HepG2 (cell line): ENCODE data around the gene DNAH9. TPM values are rescaled to one million over a fixed set of nuclear protein-coding genes. Genes with fewer than 3 reads are reported as not detected.
A peak's percentile ranks its signal among the peaks of the same experiment; 100 is the strongest.

Source experiments
- ATF7 ChIP-seq, 2 experiments: fragments of 450-650 bp in 1 of 2; sonication (generic) in 1 of 2; formaldehyde crosslinking in 1 of 2; IDR thresholded peaks; 2 replicates each; pipeline versions ENCODE4 v1.4.0 to v1.6.1; 2016 to 2020; ENCODE audit warnings: antibody characterized with exemption in 1 of 2, mild to moderate bottlenecking in 1 of 2, missing genetic modification reagents in 1 of 2
- DPF2 ChIP-seq: sonication (generic); formaldehyde crosslinking; IDR thresholded peaks from 2 replicates; pipeline ENCODE4 v1.4.0; 2020; ENCODE audit warnings: mild to moderate bottlenecking, low read depth, missing genetic modification reagents, borderline replicate concordance
- FOXC1 ChIP-seq: sonication (generic); formaldehyde crosslinking; IDR thresholded peaks from 2 replicates; pipeline ENCODE4 v1.8.0; 2022; ENCODE audit warnings: mild to moderate bottlenecking, missing genetic modification reagents, borderline replicate concordance
- HNRNPUL1 ChIP-seq: fragments of 200-400 bp; formaldehyde crosslinking; IDR thresholded peaks from 2 replicates; pipeline ENCODE4 v1.6.1; 2017; ENCODE audit warnings: low read depth, mild to moderate bottlenecking, low read length, moderate library complexity
- HOXD1 ChIP-seq: sonication (generic); formaldehyde crosslinking; IDR thresholded peaks from 2 replicates; pipeline ENCODE4 v1.5.0; 2020; ENCODE audit warnings: missing genetic modification reagents
- SMARCC2 ChIP-seq: fragments of 450-650 bp; IDR thresholded peaks from 2 replicates; pipeline ENCODE4 v1.6.1; 2017; ENCODE audit warnings: antibody characterized with exemption, mild to moderate bottlenecking
- ZNF33A ChIP-seq: sonication (generic); formaldehyde crosslinking; IDR thresholded peaks from 2 replicates; pipeline ENCODE4 v1.5.1; 2020; ENCODE audit warnings: missing genetic modification reagents, mild to moderate bottlenecking, moderate library complexity, borderline replicate concordance
- ZNF501 ChIP-seq: sonication (generic); formaldehyde crosslinking; IDR thresholded peaks from 2 replicates; pipeline ENCODE4 v1.5.1; 2020; ENCODE audit warnings: mild to moderate bottlenecking, moderate library complexity, missing genetic modification reagents
- ZNF703 ChIP-seq: sonication (generic); formaldehyde crosslinking; IDR thresholded peaks from 2 replicates; pipeline ENCODE4 v1.5.1; 2020; ENCODE audit warnings: missing genetic modification reagents, mild to moderate bottlenecking, moderate library complexity, borderline replicate concordance
- ZSCAN29 ChIP-seq: sonication (generic); formaldehyde crosslinking; conservative IDR thresholded peaks from 2 replicates; pipeline ENCODE4 v1.4.0; 2020; ENCODE audit warnings: mild to moderate bottlenecking, missing genetic modification reagents
- polyA plus RNA-seq, 8 experiments: library from polyadenylated mRNA; depleted of rRNA in 3 of 8; stranded (reverse) in 7 of 8; unstranded in 1 of 8; fragments of >200 nt; fragmentation: Illumina TruSeq in 4 of 8; extraction: Trizol in 4 of 8; gene quantifications; 2 replicates each; pipeline versions ENCODE4 v1.2.1 to v1.2.3, GENCODE V29; 2011 to 2016; ENCODE audit warnings: low read depth in 4 of 8, missing spikeins in 1 of 8, mixed read lengths in 1 of 8; ENCODE audit not compliant: insufficient read depth in 1 of 8
- total RNA-seq, 5 experiments: library from RNA; depleted of rRNA; stranded (reverse); fragments of >200 nt; fragmentation: Illumina TruSeq; extraction: Trizol; gene quantifications; 2 replicates each; pipeline ENCODE4 v1.2.3, GENCODE V29; 2016; ENCODE audit warnings: low read depth in 1 of 5
- TF ChIP-seq, protein P1 (sequence below): sonication (generic); formaldehyde crosslinking; IDR thresholded peaks from 2 replicates; pipeline ENCODE4 v1.5.1; 2020; ENCODE audit warnings: mild to moderate bottlenecking, missing genetic modification reagents, borderline replicate concordance
- TF ChIP-seq, protein P2 (sequence below): sonication (generic); formaldehyde crosslinking; IDR thresholded peaks from 2 replicates; pipeline ENCODE4 v1.5.1; 2020; ENCODE audit warnings: mild to moderate bottlenecking, missing genetic modification reagents, moderate library complexity
- TF ChIP-seq, protein P3 (sequence below): sonication (generic); formaldehyde crosslinking; IDR thresholded peaks from 2 replicates; pipeline ENCODE4 v1.4.0; 2020; ENCODE audit warnings: missing genetic modification reagents
- TF ChIP-seq, protein P4 (sequence below): sonication (generic); formaldehyde crosslinking; IDR thresholded peaks from 2 replicates; pipeline ENCODE4 v1.5.1; 2020; ENCODE audit warnings: missing genetic modification reagents, mild to moderate bottlenecking, borderline replicate concordance
- TF ChIP-seq, protein P5 (sequence below): sonication (generic); formaldehyde crosslinking; IDR thresholded peaks from 2 replicates; pipeline ENCODE4 v1.4.0; 2020; ENCODE audit warnings: mild to moderate bottlenecking, missing genetic modification reagents

DNAH9 gene
- total and polyA plus RNA-seq, 2 of the 13 experiments (the other 11 are each of a cell fraction or from before 2014, with no cell fraction given) = not detected

DNA sequence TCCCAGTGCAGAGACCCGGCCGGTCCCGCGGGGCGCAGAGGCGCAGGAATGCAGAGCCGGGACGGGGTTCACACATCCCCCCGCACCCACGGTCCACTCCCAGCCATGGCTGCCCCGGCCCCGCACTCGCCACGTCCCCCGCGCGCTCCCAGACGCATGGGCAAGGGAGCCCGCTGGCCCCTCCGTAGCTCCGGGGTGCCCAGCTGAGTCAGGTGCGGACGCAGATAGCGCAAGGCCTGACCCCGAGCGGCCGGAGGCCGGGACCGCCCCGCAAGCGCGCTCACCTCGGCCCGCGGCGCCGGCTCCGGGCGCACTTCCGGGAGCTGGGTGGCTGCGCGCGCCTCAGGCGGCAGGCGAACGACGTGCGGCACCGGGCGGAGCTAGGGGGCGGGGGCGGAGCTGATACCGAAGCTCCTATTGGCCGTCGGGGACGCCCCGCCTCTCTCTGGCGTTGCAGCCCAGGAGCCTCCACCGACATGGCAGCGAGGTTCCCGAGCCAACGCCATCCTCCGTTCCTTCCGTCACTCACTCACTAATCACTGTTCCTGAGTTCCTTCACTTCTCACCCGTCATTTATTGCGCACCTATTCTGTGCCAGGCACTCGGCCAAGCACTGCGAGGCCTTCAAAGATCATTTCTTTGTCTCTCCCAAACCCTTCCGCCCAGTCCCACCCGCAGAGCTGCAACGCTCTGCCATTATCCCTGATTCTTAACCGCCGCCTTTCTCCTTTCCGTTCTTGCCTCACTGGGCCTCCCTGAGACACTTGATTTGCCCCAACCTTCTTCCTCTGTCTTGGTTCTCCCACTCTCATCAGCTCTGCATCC is 399.1 kb downstream of the DNAH9 start, which contains the start of gene ZNF18 (continued):
- TF ChIP-seq, protein P1, sequence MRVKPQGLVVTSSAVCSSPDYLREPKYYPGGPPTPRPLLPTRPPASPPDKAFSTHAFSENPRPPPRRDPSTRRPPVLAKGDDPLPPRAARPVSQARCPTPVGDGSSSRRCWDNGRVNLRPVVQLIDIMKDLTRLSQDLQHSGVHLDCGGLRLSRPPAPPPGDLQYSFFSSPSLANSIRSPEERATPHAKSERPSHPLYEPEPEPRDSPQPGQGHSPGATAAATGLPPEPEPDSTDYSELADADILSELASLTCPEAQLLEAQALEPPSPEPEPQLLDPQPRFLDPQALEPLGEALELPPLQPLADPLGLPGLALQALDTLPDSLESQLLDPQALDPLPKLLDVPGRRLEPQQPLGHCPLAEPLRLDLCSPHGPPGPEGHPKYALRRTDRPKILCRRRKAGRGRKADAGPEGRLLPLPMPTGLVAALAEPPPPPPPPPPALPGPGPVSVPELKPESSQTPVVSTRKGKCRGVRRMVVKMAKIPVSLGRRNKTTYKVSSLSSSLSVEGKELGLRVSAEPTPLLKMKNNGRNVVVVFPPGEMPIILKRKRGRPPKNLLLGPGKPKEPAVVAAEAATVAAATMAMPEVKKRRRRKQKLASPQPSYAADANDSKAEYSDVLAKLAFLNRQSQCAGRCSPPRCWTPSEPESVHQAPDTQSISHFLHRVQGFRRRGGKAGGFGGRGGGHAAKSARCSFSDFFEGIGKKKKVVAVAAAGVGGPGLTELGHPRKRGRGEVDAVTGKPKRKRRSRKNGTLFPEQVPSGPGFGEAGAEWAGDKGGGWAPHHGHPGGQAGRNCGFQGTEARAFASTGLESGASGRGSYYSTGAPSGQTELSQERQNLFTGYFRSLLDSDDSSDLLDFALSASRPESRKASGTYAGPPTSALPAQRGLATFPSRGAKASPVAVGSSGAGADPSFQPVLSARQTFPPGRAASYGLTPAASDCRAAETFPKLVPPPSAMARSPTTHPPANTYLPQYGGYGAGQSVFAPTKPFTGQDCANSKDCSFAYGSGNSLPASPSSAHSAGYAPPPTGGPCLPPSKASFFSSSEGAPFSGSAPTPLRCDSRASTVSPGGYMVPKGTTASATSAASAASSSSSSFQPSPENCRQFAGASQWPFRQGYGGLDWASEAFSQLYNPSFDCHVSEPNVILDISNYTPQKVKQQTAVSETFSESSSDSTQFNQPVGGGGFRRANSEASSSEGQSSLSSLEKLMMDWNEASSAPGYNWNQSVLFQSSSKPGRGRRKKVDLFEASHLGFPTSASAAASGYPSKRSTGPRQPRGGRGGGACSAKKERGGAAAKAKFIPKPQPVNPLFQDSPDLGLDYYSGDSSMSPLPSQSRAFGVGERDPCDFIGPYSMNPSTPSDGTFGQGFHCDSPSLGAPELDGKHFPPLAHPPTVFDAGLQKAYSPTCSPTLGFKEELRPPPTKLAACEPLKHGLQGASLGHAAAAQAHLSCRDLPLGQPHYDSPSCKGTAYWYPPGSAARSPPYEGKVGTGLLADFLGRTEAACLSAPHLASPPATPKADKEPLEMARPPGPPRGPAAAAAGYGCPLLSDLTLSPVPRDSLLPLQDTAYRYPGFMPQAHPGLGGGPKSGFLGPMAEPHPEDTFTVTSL (CRISPR knock-in tag) = no peak
- TF ChIP-seq FOXC1 (no peak), ZSCAN29 (CRISPR knock-in tag) (no peak), HNRNPUL1 (no peak), SMARCC2 (no peak), ATF7 (IDR thresholded peaks at IDR 0.05) (no peak), ATF7 (CRISPR knock-in tag; IDR thresholded peaks at IDR 0.05) (no peak), ZNF703 (CRISPR knock-in tag) (no peak), ZNF33A (CRISPR knock-in tag) (no peak), ZNF501 (peak; percentile 81; the same call in 1 of the 2 replicates), HOXD1 (CRISPR knock-in tag) (no peak), DPF2 (no peak)
- TF ChIP-seq, protein P2, sequence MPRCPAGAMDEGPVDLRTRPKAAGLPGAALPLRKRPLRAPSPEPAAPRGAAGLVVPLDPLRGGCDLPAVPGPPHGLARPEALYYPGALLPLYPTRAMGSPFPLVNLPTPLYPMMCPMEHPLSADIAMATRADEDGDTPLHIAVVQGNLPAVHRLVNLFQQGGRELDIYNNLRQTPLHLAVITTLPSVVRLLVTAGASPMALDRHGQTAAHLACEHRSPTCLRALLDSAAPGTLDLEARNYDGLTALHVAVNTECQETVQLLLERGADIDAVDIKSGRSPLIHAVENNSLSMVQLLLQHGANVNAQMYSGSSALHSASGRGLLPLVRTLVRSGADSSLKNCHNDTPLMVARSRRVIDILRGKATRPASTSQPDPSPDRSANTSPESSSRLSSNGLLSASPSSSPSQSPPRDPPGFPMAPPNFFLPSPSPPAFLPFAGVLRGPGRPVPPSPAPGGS (CRISPR knock-in tag) = peak; percentile 52; the same call in 1 of the 2 replicates
- TF ChIP-seq, protein P3, sequence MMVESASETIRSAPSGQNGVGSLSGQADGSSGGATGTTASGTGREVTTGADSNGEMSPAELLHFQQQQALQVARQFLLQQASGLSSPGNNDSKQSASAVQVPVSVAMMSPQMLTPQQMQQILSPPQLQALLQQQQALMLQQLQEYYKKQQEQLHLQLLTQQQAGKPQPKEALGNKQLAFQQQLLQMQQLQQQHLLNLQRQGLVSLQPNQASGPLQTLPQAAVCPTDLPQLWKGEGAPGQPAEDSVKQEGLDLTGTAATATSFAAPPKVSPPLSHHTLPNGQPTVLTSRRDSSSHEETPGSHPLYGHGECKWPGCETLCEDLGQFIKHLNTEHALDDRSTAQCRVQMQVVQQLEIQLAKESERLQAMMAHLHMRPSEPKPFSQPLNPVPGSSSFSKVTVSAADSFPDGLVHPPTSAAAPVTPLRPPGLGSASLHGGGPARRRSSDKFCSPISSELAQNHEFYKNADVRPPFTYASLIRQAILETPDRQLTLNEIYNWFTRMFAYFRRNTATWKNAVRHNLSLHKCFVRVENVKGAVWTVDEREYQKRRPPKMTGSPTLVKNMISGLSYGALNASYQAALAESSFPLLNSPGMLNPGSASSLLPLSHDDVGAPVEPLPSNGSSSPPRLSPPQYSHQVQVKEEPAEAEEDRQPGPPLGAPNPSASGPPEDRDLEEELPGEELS (CRISPR knock-in tag) = peak; percentile 47; the same call in 1 of the 2 replicates
- TF ChIP-seq, protein P4, sequence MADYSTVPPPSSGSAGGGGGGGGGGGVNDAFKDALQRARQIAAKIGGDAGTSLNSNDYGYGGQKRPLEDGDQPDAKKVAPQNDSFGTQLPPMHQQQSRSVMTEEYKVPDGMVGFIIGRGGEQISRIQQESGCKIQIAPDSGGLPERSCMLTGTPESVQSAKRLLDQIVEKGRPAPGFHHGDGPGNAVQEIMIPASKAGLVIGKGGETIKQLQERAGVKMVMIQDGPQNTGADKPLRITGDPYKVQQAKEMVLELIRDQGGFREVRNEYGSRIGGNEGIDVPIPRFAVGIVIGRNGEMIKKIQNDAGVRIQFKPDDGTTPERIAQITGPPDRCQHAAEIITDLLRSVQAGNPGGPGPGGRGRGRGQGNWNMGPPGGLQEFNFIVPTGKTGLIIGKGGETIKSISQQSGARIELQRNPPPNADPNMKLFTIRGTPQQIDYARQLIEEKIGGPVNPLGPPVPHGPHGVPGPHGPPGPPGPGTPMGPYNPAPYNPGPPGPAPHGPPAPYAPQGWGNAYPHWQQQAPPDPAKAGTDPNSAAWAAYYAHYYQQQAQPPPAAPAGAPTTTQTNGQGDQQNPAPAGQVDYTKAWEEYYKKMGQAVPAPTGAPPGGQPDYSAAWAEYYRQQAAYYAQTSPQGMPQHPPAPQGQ = no peak
- TF ChIP-seq, protein P5, sequence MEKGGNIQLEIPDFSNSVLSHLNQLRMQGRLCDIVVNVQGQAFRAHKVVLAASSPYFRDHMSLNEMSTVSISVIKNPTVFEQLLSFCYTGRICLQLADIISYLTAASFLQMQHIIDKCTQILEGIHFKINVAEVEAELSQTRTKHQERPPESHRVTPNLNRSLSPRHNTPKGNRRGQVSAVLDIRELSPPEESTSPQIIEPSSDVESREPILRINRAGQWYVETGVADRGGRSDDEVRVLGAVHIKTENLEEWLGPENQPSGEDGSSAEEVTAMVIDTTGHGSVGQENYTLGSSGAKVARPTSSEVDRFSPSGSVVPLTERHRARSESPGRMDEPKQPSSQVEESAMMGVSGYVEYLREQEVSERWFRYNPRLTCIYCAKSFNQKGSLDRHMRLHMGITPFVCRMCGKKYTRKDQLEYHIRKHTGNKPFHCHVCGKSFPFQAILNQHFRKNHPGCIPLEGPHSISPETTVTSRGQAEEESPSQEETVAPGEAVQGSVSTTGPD = no peak
